Activated T-helper 2 cell treated with anti-CD3 and anti-CD28 coated beads, Interferon-gamma antibody, Interleukin-2, Interleukin-4, amounts not matched to agents 10 μg/mL and 5 μg/mL and 100 μg/mL, durations not matched to agents 14 hours and 24 hours and 36 hours (primary cell): Measurements from ENCODE around the gene SBNO1. TPM values are rescaled to one million over a fixed set of nuclear protein-coding genes. Genes with fewer than 3 reads are reported as not detected.
"Not testable (repeated sequence)": the region's sequence is repeated elsewhere in the genome, so short reads cannot be mapped to it uniquely, and the experiment has no call there.

Experiments used
- DNase-seq: peaks from one replicate; pipeline ENCODE4 v3.0.0; 2021; ENCODE audit warnings: low spot score
- H3K27ac Mint-ChIP-seq: one replicate; pipeline ENCODE4 v1.8.0; 2021; ENCODE audit warnings: mixed read lengths
- H3K27me3 Mint-ChIP-seq: one replicate; pipeline ENCODE4 v1.8.0; 2021; ENCODE audit warnings: low read depth, mixed read lengths
- H3K36me3 Mint-ChIP-seq: one replicate; pipeline ENCODE4 v1.8.0; 2021; ENCODE audit warnings: low read depth, mixed read lengths
- H3K4me1 Mint-ChIP-seq: one replicate; pipeline ENCODE4 v1.8.0; 2021; ENCODE audit warnings: low read depth, mixed read lengths
- H3K4me3 Mint-ChIP-seq: one replicate; pipeline ENCODE4 v1.8.0; 2021; ENCODE audit warnings: low read depth, mild to moderate bottlenecking, moderate library complexity, mixed read lengths
- H3K9me3 Mint-ChIP-seq: one replicate; pipeline ENCODE4 v1.8.0; 2021; ENCODE audit warnings: mixed read lengths
- intact Hi-C: fragments of 100-400 bp; cut with micrococcal nuclease; formaldehyde crosslinking; loops from one replicate; pipeline ENCODE4 v1.15.1; 2023
- total RNA-seq: library from RNA; stranded (reverse); gene quantifications from 2 replicates; pipeline ENCODE4 v1.2.3, GENCODE V29; 2022

Gene SBNO1
- total RNA-seq, 1 donor from 2014 or later = 51.1 TPM

DNA sequence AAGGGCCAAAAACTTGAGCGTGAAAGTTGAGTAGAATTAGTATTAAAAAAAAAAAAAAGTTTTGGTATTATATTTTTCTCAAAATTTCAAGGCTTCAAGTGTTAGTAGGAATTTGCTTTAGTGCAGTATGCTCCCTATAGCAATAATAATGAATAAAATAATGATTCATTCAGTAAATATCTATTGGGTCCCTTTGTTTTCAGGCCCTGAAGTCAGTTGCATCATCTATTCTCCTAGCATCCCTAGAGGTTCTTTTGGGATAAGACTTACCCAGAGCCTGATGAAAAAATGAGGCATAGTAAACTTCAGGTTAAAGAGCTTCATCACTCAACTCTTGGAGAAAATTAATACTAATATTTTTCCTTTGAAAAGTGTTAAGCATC is 20.3 kb upstream of the SBNO1 start:
- Mint-ChIP-seq H3K27ac (peak overlapping the region; percentile 17), H3K27me3 (no peaks in the 10 kb centered on the region), H3K4me3 (peak overlapping the region; percentile 79), H3K9me3 (no peaks in the 10 kb centered on the region), H3K4me1 (peaks cover 27% of the 10 kb centered on the region), H3K36me3 (peaks cover 3% of the 10 kb centered on the region)
- no peak for DNase-seq
- intact Hi-C loops = loop anchor here (5.0 kb wide), 3 partner anchors 52 to 197 kb away; partner anchors contain the start of genes RILPL2, SNRNP35 and TMED2

DNA sequence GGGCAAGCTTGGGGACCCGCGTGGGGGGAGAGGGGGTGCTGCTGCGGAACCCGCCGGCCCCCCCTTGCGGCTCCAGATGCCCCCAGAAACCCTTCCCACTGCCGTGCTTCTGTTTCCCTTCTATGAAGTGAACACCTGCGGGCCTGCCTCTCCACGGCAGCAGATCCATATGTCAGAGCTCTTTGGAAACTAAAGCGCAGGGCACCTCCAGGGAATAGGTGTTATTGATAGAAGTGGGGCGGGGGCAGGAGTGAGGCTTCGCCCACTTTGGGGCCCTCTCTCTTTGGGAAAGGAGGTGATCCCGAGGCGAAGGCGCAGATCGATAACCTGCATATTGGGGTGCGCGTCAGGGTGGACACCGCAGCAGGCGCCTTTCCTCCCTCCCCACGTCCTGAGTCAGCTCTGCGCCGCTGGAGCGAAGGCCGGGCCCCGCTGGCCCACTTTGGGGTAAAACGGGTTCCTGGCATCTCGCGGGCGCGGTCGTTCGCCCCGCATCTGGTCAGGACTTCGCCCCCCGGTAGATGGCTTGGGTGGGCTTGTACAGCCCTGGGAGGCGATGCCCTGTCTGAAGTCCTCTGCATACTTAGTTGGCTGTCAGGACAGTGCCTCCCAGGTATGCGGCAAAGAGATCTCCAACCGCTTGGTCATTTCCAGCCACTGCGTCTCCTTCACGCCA is 19.8 kb upstream of the SBNO1 start:
- no peaks in the 10 kb centered on the region for H3K27me3 Mint-ChIP-seq
- no peaks in the 10 kb centered on the region for H3K9me3 Mint-ChIP-seq
- H3K27ac Mint-ChIP-seq = peak overlapping the region; percentile 75
- DNase-seq = peak; percentile 26
- peaks cover 25% of the 10 kb centered on the region for H3K4me1 Mint-ChIP-seq
- H3K4me3 Mint-ChIP-seq = peak overlapping the region; percentile 79
- no peaks in the 10 kb centered on the region for H3K36me3 Mint-ChIP-seq
- intact Hi-C loops = loop anchor here (5.0 kb wide), 1 partner anchor 73 kb away; the partner anchor contains the start of gene SNRNP35

DNA sequence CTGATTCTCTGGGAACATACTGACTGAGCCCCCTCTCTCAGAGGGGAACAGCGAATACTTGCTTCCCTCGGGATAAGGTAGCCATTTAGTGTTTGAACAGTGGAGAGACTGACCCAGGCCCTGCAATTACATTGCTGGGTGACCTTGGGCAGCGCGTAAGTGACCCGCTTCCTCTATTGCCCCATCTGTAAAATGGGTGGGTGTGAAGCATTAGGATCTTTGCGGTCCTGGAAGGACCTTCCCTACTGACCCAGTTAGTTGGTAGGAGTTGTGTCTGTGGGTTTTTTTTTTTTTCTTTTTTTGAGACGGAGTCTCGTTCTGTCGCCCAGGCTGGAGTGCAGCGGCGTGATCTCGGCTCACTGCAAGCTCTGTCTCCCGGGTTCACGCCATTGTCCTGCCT is 18.0 kb upstream of the SBNO1 start:
- intact Hi-C loops = loop anchor here (1.0 to 5.0 kb wide), 2 partner anchors 17 to 75 kb away; partner anchors contain the start of gene SNRNP35
- H3K36me3 Mint-ChIP-seq = no peaks in the 10 kb centered on the region
- no peaks in the 10 kb centered on the region for H3K27me3 Mint-ChIP-seq
- DNase-seq = no peak
- no peak overlapping the region for H3K27ac Mint-ChIP-seq
- peaks cover 18% of the 10 kb centered on the region for H3K4me1 Mint-ChIP-seq
- no peaks in the 10 kb centered on the region for H3K9me3 Mint-ChIP-seq
- peak overlapping the region; percentile 27 for H3K4me3 Mint-ChIP-seq

DNA sequence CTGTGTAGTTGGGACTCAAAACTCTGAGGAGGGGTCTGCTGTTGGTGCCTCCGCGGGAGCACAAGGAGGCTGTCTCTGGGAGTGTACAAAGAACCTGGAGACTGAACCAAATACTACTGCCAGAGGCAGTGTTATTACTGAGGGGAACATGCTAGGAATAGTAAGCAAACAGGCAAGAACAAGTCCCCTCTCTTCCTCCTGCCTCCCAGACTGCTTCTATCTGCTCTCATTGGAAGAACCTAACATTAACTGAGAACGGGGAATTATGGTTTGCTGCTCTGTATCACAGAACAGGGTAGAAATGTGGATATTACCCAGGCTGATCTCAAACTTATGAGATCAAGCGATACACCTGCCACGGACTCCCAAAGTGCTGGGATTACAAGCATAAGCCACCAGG is 14.7 kb upstream of the SBNO1 start:
- intact Hi-C loops = no loop called here
- no peaks in the 10 kb centered on the region for H3K36me3 Mint-ChIP-seq
- H3K4me3 Mint-ChIP-seq = no peak overlapping the region

DNA sequence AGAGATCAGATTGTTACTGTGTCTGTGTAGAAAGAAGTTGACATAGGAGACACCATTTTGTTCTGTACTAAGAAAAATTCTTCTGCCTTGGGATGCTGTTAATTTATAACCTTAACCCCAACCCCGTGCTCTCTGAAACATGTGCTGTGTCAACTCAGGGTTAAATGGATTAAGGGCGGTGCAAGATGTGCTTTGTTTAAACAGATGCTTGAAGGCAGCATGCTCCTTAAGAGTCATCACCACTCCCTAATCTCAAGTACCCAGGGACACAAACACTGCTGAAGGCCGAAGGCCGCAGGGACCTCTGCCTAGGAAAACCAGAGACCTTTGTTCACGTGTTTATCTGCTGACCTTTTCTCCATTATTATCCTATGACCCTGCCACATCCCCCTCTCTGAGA is 7.8 kb upstream of the SBNO1 start:
- H3K36me3 Mint-ChIP-seq, H3K27me3 Mint-ChIP-seq, H3K27ac Mint-ChIP-seq, intact Hi-C loops, H3K4me3 Mint-ChIP-seq, H3K9me3 Mint-ChIP-seq, H3K4me1 Mint-ChIP-seq, DNase-seq: not testable (repeated sequence)

More for the DNA sequence above, 14.7 kb upstream of the SBNO1 start:
- H3K27me3 Mint-ChIP-seq = no peaks in the 10 kb centered on the region
- no peak overlapping the region for H3K27ac Mint-ChIP-seq
- DNase-seq = no peak
- no peaks in the 10 kb centered on the region for H3K9me3 Mint-ChIP-seq
- H3K4me1 Mint-ChIP-seq = peaks cover 4% of the 10 kb centered on the region

DNA sequence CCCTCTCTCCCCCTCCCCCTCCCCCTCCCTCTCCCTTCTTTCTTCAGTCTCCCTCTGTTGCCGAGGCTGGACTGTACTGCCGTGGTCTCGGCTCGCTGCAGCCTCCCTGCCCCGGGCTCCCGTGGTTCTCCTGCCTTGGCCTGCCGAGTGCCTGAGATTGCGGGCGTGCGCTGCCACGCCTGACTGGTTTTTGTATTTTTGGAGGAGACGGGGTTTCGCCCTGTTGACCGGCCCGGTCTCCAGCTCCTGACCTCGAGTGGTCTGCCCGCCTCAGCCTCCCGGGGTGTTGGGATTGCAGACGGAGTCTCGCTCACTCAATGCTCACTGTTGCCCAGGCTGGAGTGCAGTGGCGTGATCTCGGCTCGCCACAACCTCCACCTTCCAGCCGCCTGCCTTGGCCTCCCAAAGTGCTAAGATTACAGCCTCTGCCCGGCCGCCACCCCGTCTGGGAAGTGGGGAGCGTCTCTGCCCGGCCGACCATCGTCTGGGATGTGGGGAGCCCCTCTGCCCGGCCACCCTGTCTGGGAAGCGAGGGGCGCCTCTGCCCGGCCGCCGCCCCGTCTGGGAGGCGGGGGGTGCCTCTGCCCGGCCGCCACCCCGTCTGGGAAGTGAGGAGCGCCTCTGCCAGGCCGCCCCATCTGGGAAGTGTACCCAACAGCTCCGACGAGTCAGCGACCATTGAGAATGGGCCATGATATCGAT is 7.2 kb upstream of the SBNO1 start:
- H3K36me3 Mint-ChIP-seq, H3K9me3 Mint-ChIP-seq, H3K27ac Mint-ChIP-seq, DNase-seq, intact Hi-C loops, H3K4me1 Mint-ChIP-seq, H3K27me3 Mint-ChIP-seq, H3K4me3 Mint-ChIP-seq: not testable (repeated sequence)

DNA sequence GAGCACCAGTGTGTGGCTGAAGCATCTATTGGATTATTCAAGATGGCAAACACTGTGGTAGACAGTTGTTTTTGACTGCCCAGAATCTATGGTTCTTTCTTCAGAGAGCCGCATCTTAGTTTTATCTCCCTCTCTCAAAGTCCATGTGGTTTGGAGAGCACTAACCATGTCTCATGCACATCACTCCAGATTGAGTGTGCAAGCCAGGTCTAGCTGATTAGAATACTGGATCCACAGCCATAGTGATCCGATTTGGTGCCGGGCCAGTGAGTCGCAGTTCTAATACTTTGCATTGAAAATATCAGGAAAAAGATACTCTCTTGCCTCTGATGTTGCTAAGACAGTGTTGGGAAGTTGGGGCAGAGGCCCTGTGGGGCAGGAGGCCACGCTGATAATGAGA is 4.6 kb upstream of the SBNO1 start:
- no peak overlapping the region for H3K4me3 Mint-ChIP-seq
- intact Hi-C loops = loop anchor here (5.0 kb wide), 1 partner anchor 343 kb away; the partner anchor contains the start of gene ATP6V0A2
- no peak overlapping the region for H3K27ac Mint-ChIP-seq

DNA sequence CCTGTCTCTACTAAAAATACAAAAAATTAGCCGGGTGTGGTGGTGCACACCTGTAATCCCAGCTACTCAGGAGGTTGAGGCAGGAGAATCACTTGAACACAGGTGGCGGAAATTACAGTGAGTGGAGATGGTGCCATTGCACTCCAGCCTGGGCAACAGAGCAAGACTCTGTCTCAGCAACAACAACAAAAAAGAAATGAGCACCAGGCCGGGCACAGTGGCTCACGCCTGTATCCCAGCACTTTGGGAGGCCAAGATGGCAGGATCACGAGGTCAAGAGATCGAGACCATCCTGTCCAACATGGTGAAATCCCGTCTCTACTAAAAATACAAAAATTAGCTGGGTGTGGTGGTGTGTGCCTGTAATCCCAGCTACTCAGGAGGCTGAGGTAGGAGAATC is 3.8 kb upstream of the SBNO1 start:
- not testable (repeated sequence) for H3K4me3 Mint-ChIP-seq, H3K36me3 Mint-ChIP-seq, H3K9me3 Mint-ChIP-seq, DNase-seq, H3K27ac Mint-ChIP-seq, H3K4me1 Mint-ChIP-seq, H3K27me3 Mint-ChIP-seq
- intact Hi-C loops = loop anchor here (5.0 kb wide), 1 partner anchor 344 kb away; the partner anchor contains the start of gene ATP6V0A2

More for the DNA sequence above, 4.6 kb upstream of the SBNO1 start:
- H3K36me3 Mint-ChIP-seq = no peaks in the 10 kb centered on the region
- DNase-seq = no peak
- peaks cover 3% of the 10 kb centered on the region for H3K4me1 Mint-ChIP-seq
- no peaks in the 10 kb centered on the region for H3K27me3 Mint-ChIP-seq
- H3K9me3 Mint-ChIP-seq = no peaks in the 10 kb centered on the region

DNA sequence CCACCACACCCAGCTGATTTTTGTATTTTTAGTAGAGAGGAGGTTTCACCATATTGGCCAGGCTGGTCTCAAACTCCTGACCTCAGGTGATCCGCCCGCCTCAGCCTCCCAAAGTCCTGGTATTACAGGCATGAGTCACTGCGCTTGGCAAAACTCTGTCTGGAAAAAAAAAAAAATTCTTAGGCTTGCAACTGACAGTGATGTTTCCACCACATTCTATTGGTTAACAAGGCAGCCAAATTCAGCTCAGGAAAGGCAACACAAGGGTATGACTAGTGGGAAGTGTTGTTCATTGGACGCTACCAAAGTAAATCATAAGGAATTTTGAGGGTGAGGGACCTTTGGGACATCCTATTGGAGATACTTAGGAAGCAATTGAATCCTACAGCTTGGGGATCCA is 2.9 kb upstream of the SBNO1 start:
- no peak overlapping the region for H3K27ac Mint-ChIP-seq

DNA sequence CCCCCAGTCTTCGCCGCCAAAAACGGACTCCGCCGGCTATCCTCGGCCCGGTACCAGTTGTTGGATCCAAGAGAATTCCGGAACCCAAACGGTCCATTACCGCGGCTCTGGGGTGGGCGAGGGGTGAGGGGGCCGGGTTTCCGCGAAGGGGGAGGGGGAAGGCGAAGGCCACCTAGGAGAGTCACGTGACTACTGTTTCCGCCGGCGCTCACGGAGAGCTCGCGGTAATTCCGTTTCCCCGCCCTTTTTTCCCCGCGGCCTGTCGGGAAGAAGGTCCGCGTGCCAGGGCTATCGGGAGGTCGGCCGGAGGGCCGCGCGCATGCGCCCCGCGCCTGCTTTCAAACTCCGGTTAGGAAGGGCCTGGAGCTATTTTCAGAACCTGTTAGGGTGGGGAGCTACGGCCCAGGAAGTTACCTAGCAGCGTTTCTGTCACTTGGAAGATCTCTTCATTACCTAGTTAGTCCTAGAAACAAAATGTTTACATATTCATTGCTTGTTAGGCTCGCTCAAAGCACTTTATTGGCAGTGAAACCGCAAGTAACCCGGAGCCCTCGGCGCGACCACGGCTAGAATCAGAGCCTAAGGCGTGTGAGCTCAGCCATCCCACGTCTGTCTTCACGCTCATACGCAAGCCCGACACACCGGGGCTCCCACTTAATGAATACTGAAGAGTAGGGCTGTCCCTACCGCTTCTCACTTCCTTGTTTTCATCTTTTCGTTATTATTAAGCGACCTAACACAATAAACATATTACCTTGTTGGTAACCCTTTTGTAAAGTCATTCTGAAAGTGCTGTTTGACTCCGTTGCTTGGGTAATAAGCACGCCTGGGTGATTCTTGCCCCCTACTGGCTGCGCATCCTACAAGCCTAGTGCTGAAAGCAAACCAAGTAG is 624 bp upstream of the SBNO1 start:
- Mint-ChIP-seq H3K27me3 (no peaks in the 10 kb centered on the region), H3K27ac (peak overlapping the region; percentile 93), H3K4me3 (peak overlapping the region; percentile 82), H3K36me3 (no peaks in the 10 kb centered on the region), H3K4me1 (peaks cover 8% of the 10 kb centered on the region), H3K9me3 (no peaks in the 10 kb centered on the region)
- DNase-seq = peak; percentile 97
- intact Hi-C loops = loop anchor here (1.0 to 5.0 kb wide), 7 partner anchors 18 to 347 kb away; partner anchors contain the start of genes ATP6V0A2 and SNRNP35

More for the DNA sequence above, 2.9 kb upstream of the SBNO1 start:
- no peaks in the 10 kb centered on the region for H3K27me3 Mint-ChIP-seq
- H3K4me3 Mint-ChIP-seq = no peak overlapping the region
- intact Hi-C loops = loop anchor here (5.0 kb wide), 1 partner anchor 345 kb away; the partner anchor contains the start of gene ATP6V0A2
- H3K9me3 Mint-ChIP-seq = no peaks in the 10 kb centered on the region
- peaks cover 8% of the 10 kb centered on the region for H3K4me1 Mint-ChIP-seq
- no peak for DNase-seq
- H3K36me3 Mint-ChIP-seq = no peaks in the 10 kb centered on the region

DNA sequence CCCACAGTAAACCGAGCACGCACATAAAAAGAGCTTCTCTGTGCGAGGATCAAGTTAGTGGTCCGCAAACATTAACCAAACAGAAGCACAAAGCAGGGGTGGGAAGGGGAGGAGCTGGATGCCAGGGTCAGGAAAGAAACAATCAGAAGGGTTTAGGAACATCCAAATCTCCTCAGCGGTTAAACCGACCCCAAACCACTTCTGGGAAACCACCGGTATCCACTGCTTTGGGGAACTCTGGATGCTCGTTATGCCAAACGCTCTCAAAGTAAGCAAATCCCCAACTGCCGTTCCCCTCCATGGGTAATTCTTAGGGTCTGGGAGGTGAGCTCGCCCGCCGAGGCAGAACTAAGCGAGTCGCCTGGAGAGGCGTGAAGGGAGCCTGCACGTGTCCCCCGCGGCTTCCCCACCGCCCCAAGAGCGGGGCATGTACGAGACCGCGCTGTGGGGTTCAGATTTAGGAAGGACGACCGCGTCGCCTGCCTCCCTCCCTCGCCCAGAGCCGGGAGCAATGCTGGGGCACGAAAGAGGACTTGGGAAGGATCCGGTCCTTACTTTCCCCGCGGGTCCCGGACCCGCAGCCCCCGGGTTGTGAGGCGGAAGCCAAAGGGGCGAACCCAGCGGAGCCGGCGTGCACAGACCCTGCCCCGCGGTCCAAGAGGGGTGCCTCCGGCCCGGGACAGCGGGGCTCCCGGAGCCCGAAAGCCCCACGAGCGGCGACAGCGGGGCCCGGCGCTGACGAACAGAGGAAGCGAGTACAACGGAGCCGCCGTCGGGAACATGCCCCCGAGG is 711 bp downstream of the SBNO1 start:
- no peaks in the 10 kb centered on the region for H3K9me3 Mint-ChIP-seq
- H3K36me3 Mint-ChIP-seq = no peaks in the 10 kb centered on the region
- DNase-seq = peak; percentile 29
- H3K4me1 Mint-ChIP-seq = peaks cover 8% of the 10 kb centered on the region
- peak overlapping the region; percentile 83 for H3K27ac Mint-ChIP-seq
- intact Hi-C loops = loop anchor here (2.0 kb wide), 3 partner anchors 85 to 219 kb away; partner anchors contain the start of gene SNRNP35
- no peaks in the 10 kb centered on the region for H3K27me3 Mint-ChIP-seq
- peak overlapping the region; percentile 90 for H3K4me3 Mint-ChIP-seq

DNA sequence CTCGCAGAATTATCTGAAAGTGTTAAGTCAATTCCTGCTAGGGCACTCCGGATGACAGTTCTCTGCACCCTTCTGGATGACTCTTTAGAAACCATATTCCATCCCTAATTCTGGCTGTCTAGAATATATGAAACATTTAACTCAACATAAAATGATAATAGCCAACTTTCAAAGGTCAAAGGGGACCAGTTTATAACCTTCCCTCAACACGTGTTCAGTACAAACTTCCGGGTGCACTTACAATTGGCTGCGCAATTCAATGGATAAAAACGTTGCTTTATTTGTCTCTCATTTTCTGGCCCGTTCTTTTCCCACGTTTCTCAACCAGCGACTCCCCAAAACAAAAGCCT is 1.3 kb downstream of the SBNO1 start:
- H3K27ac Mint-ChIP-seq = peak overlapping the region; percentile 83
- H3K36me3 Mint-ChIP-seq = no peaks in the 10 kb centered on the region
- no peaks in the 10 kb centered on the region for H3K27me3 Mint-ChIP-seq
- peak overlapping the region; percentile 90 for H3K4me3 Mint-ChIP-seq
- no peaks in the 10 kb centered on the region for H3K9me3 Mint-ChIP-seq
- no peak for DNase-seq
- peaks cover 8% of the 10 kb centered on the region for H3K4me1 Mint-ChIP-seq
- intact Hi-C loops = no loop called here
